ENCODE data around the gene NRXN3.

NRXN3 gene

GRCh38 chr14:78344290-78344689, 174.1 kb downstream of the NRXN3 start:
- no peak for TF ChIP-seq CTCF (IDR thresholded peaks at IDR 0.05)
- H3K4me1 Mint-ChIP-seq, result peaks cover 16% of the 10 kb centered on the region
- no peak overlapping the region for H3K27ac Mint-ChIP-seq
- DNase-seq, result no peak
- peaks cover 10% of the 10 kb centered on the region for H3K27me3 Mint-ChIP-seq (ENCODE audit: low read depth, poor library complexity)
- H3K4me3 Mint-ChIP-seq, result no peak overlapping the region
- no peaks in the 10 kb centered on the region for H3K9me3 Mint-ChIP-seq
- H3K36me3 Mint-ChIP-seq (ENCODE audit: low read depth), result no peaks in the 10 kb centered on the region

- no peaks in the 10 kb centered on the region for H3K9me3 Mint-ChIP-seq
- no peak overlapping the region for H3K4me3 Mint-ChIP-seq
- TF ChIP-seq CTCF (IDR thresholded peaks at IDR 0.05), result no peak
- peaks cover 14% of the 10 kb centered on the region for H3K27me3 Mint-ChIP-seq (ENCODE audit: low read depth, poor library complexity)
- H3K27ac Mint-ChIP-seq, result no peak overlapping the region
- peaks cover 16% of the 10 kb centered on the region for H3K4me1 Mint-ChIP-seq
- DNase-seq, result no peak
- no peaks in the 10 kb centered on the region for H3K36me3 Mint-ChIP-seq (ENCODE audit: low read depth)
These were observed 175.1 kb downstream of the NRXN3 start for GRCh38 chr14:78345131-78345744.

GRCh38 chr14:78346747-78347146, 176.6 kb downstream of the NRXN3 start:
- no peak overlapping the region for H3K27ac Mint-ChIP-seq
- peaks cover 15% of the 10 kb centered on the region for H3K27me3 Mint-ChIP-seq (ENCODE audit: low read depth, poor library complexity)
- no peak overlapping the region for H3K4me3 Mint-ChIP-seq
- H3K9me3 Mint-ChIP-seq, result no peaks in the 10 kb centered on the region
- DNase-seq, result no peak
- H3K36me3 Mint-ChIP-seq (ENCODE audit: low read depth), result no peaks in the 10 kb centered on the region
- H3K4me1 Mint-ChIP-seq, result peaks cover 16% of the 10 kb centered on the region
- TF ChIP-seq CTCF (IDR thresholded peaks at IDR 0.05), result no peak

- Mint-ChIP-seq H3K27me3 (ENCODE audit: low read depth, poor library complexity) (peaks cover 13% of the 10 kb centered on the region), H3K9me3 (no peaks in the 10 kb centered on the region), H3K36me3 (ENCODE audit: low read depth) (no peaks in the 10 kb centered on the region), H3K27ac (no peak overlapping the region), H3K4me3 (no peak overlapping the region), H3K4me1 (peaks cover 5% of the 10 kb centered on the region)
- TF ChIP-seq CTCF (IDR thresholded peaks at IDR 0.05), result no peak
- no peak for DNase-seq
These were observed 184.9 kb downstream of the NRXN3 start for GRCh38 chr14:78355109-78355508.

- peaks cover 5% of the 10 kb centered on the region for H3K4me1 Mint-ChIP-seq
- peaks cover 11% of the 10 kb centered on the region for H3K27me3 Mint-ChIP-seq (ENCODE audit: low read depth, poor library complexity)
- no peak overlapping the region for H3K4me3 Mint-ChIP-seq
- H3K27ac Mint-ChIP-seq, result no peak overlapping the region
- TF ChIP-seq CTCF (IDR thresholded peaks at IDR 0.05), result no peak
- no peaks in the 10 kb centered on the region for H3K36me3 Mint-ChIP-seq (ENCODE audit: low read depth)
- peak; percentile 10 for DNase-seq
- H3K9me3 Mint-ChIP-seq, result no peaks in the 10 kb centered on the region
These were observed 186.2 kb downstream of the NRXN3 start for GRCh38 chr14:78356391-78356790.

GRCh38 chr14:78358591-78358990, 188.4 kb downstream of the NRXN3 start:
- no peak overlapping the region for H3K27ac Mint-ChIP-seq
- H3K4me1 Mint-ChIP-seq, result peaks cover 5% of the 10 kb centered on the region
- no peak for DNase-seq
- no peak for TF ChIP-seq CTCF (IDR thresholded peaks at IDR 0.05)
- H3K36me3 Mint-ChIP-seq (ENCODE audit: low read depth), result no peaks in the 10 kb centered on the region
- no peaks in the 10 kb centered on the region for H3K9me3 Mint-ChIP-seq
- peaks cover 18% of the 10 kb centered on the region for H3K27me3 Mint-ChIP-seq (ENCODE audit: low read depth, poor library complexity)
- H3K4me3 Mint-ChIP-seq, result no peak overlapping the region

All from nephron progenitor cell (in vitro differentiated cells).